Spleen (tissue), 11 donors: ENCODE data around the gene RBM8A. TPM values are rescaled to one million over a fixed set of nuclear protein-coding genes. Genes with fewer than 3 reads are reported as not detected.

Source experiments
- DNase-seq: peaks from one replicate; pipeline ENCODE4 v3.0.0-alpha.2; 2020
- H3K27ac ChIP-seq, 8 donors: fragments of 200-600 bp; sonication (generic) in 7 of 8; 1 replicate in 4 of 8; 2 replicates in 4 of 8; pipeline versions ENCODE4 v1.5.0 to v1.8.0; 2016 to 2021; ENCODE audit warnings: inconsistent platforms in 4 of 8, mild to moderate bottlenecking in 4 of 8, moderate library complexity in 1 of 8
- H3K27me3 ChIP-seq, 7 donors: fragments of 200-600 bp; sonication (generic) in 6 of 7; replicated peaks in 1 of 7; 1 replicate in 4 of 7; 2 replicates in 3 of 7; pipeline versions ENCODE4 v1.5.0 to v1.8.0; 2016 to 2021; ENCODE audit warnings: inconsistent platforms in 3 of 7, mild to moderate bottlenecking in 1 of 7
- H3K36me3 ChIP-seq, 6 donors: fragments of 200-600 bp; sonication (generic) in 5 of 6; 1 replicate in 4 of 6; 2 replicates in 2 of 6; pipeline versions ENCODE4 v1.5.0 to v1.8.0; 2016 to 2021; ENCODE audit warnings: inconsistent platforms in 2 of 6
- H3K4me1 ChIP-seq, 6 donors: fragments of 200-600 bp; sonication (generic) in 5 of 6; 1 replicate in 3 of 6; 2 replicates in 3 of 6; pipeline versions ENCODE4 v1.5.0 to v1.8.0; 2016 to 2021; ENCODE audit warnings: inconsistent platforms in 3 of 6
- H3K4me3 ChIP-seq, 8 donors: fragments of 200-600 bp; sonication (generic) in 7 of 8; 1 replicate in 4 of 8; 2 replicates in 4 of 8; pipeline versions ENCODE4 v1.5.0 to v1.8.0; 2016 to 2021; ENCODE audit warnings: inconsistent platforms in 4 of 8, mild to moderate bottlenecking in 4 of 8, moderate library complexity in 2 of 8
- H3K9me3 ChIP-seq, 8 donors: fragments of 200-600 bp; sonication (generic) in 7 of 8; 1 replicate in 4 of 8; 2 replicates in 4 of 8; pipeline versions ENCODE4 v1.5.0 to v1.8.0; 2016 to 2021; ENCODE audit warnings: inconsistent platforms in 4 of 8
- POLR2A ChIP-seq, 3 donors: fragments of 450-650 bp; IDR thresholded peaks; one replicate each; pipeline ENCODE4 v1.5.1; 2017; ENCODE audit warnings: antibody characterized with exemption in 3 of 3, mild to moderate bottlenecking in 1 of 3
- POLR2AphosphoS5 ChIP-seq, 3 donors: sonication (generic); formaldehyde crosslinking; IDR thresholded peaks; one replicate each; pipeline ENCODE4 v1.5.1; 2017; ENCODE audit warnings: antibody characterized with exemption in 3 of 3
- WGBS, 5 donors: extraction: QIAGEN DNeasy Blood & Tissue Kit in 3 of 5; methylation state at CpG; one replicate each; pipeline versions ENCODE4 v1.1.5 to v1.1.7; 2013 to 2018; 5-methylcytosine and 5-hydroxymethylcytosine counted together
- intact Hi-C: fragments of 100-400 bp; cut with DNase I; formaldehyde crosslinking; loops from one replicate; pipeline ENCODE4 v1.15.0; 2023; ENCODE audit warnings: low total_unique reads
- polyA plus RNA-seq, 3 donors: library from polyadenylated mRNA; stranded (reverse); fragments of 200-250 nt; gene quantifications; one replicate each; pipeline ENCODE4 v1.2.1, GENCODE V29; 2013
- total RNA-seq, 7 donors: library from RNA; depleted of rRNA in 3 of 7; stranded (reverse); fragments of >200 nt in 3 of 7; fragmentation: NEBNext Ultra II Directional in 4 of 7; extraction: Animal tissue kit (Norgen Biotek cat#: 25700) in 4 of 7; gene quantifications; one replicate each; pipeline versions ENCODE4 v1.1.0 to v1.2.1, GENCODE V29; 2016 to 2021
- TF ChIP-seq, protein P1 (sequence below), 11 experiments: fragments of 200-600 bp in 7 of 11; fragments of 450-650 bp in 4 of 11; sonication (generic) in 4 of 11; IDR thresholded peaks in 8 of 11; conservative IDR thresholded peaks in 3 of 11; 1 replicate in 7 of 11; 2 replicates in 4 of 11; pipeline versions ENCODE4 v1.4.0 to v1.8.0; 2016 to 2021; ENCODE audit warnings: antibody characterized with exemption in 11 of 11, inconsistent platforms in 4 of 11, mild to moderate bottlenecking in 1 of 11
- donor health status: healthy with polysubstance abuse.
- donor health status: DM: no; HTN: no; CAD: no; lungs with moderate emphysema.
- donor health status: DM: no; HTN: no; CAD: no.
- donor health status: Bipolar disorder and iron deficiency.
- donor health status: healthy.
- donor health status: DM: no; HTN: no; CAD: no.
- donor health status: DM: yes; HTN: yes; CAD: no.

RBM8A gene
- total and polyA plus RNA-seq, 10 donors, result 87.0 to 187 (median 118) TPM

GRCh38 chr1:145964328-145965118 lies 37.2 kb upstream of the RBM8A start, which contains the start of the genes ANKRD34A and POLR3GL:
ANKRD34A (minus strand) TSS chr1:145964575; CDS start chr1:145961759, 2,816 bp downstream.
POLR3GL (plus strand) TSS chr1:145964690; CDS start chr1:145974866, 10,176 bp downstream.
- peaks cover 22 to 84% (median 60%) of the 10 kb centered on the region in 6 donors for H3K4me1 ChIP-seq
- DNase-seq, result peak; percentile 99
- H3K4me3 ChIP-seq, result peak within 1 kb of the TSS; percentile 43 to 80 (median 54)
- H3K27me3 ChIP-seq, result peaks cover 0 to 14% (median 0%) of the 10 kb centered on the region in 7 donors
- TF ChIP-seq, protein P1, sequence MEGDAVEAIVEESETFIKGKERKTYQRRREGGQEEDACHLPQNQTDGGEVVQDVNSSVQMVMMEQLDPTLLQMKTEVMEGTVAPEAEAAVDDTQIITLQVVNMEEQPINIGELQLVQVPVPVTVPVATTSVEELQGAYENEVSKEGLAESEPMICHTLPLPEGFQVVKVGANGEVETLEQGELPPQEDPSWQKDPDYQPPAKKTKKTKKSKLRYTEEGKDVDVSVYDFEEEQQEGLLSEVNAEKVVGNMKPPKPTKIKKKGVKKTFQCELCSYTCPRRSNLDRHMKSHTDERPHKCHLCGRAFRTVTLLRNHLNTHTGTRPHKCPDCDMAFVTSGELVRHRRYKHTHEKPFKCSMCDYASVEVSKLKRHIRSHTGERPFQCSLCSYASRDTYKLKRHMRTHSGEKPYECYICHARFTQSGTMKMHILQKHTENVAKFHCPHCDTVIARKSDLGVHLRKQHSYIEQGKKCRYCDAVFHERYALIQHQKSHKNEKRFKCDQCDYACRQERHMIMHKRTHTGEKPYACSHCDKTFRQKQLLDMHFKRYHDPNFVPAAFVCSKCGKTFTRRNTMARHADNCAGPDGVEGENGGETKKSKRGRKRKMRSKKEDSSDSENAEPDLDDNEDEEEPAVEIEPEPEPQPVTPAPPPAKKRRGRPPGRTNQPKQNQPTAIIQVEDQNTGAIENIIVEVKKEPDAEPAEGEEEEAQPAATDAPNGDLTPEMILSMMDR (IDR thresholded peaks at IDR 0.05 in 8 of 11, conservative IDR thresholded peaks at IDR 0.05 in 3 of 11), result peak in 1 of 11 experiments; percentile 29
- TF ChIP-seq POLR2AphosphoS5 (IDR thresholded peaks at IDR 0.05) (peak; percentile 91 to 99 (median 98)), POLR2A (IDR thresholded peaks at IDR 0.05) (peak; percentile 16 to 96 (median 53))
- intact Hi-C loops, result no loop called here
- peaks cover 0 to 12% (median 9%) of the 10 kb centered on the region in 8 donors for H3K9me3 ChIP-seq
- peak within 1 kb of the TSS; percentile 90 to 98 (median 92) for H3K27ac ChIP-seq
- WGBS, 5 donors, result 0 to 1% (median 1%) methylated on average over 27 to 37 of the region's 37 CpGs
- peaks cover 0 to 6% (median 0%) of the 10 kb centered on the region in 6 donors for H3K36me3 ChIP-seq

GRCh38 chr1:145963265-145964019 lies 36.2 kb upstream of the RBM8A start:
- no peak for DNase-seq
- 43 to 62% (median 58%) methylated on average over 5 of the region's 5 CpGs for WGBS, 5 donors
- TF ChIP-seq POLR2AphosphoS5 (IDR thresholded peaks at IDR 0.05) (no peak), POLR2A (IDR thresholded peaks at IDR 0.05) (no peak)
- TF ChIP-seq, protein P1 (IDR thresholded peaks at IDR 0.05 in 8 of 11, conservative IDR thresholded peaks at IDR 0.05 in 3 of 11), result no peak
- Histone ChIP-seq H3K27me3 (peaks cover 0 to 14% (median 0%) of the 10 kb centered on the region in 7 donors), H3K27ac (peak overlapping the region; percentile 90 to 98 (median 92)), H3K4me3 (peak overlapping the region in 7 of 8 donors; percentile 43 to 80 (median 52)), H3K36me3 (peaks cover 0 to 6% (median 0%) of the 10 kb centered on the region in 6 donors), H3K4me1 (peaks cover 31 to 87% (median 71%) of the 10 kb centered on the region in 6 donors), H3K9me3 (peaks cover 0 to 12% (median 9%) of the 10 kb centered on the region in 8 donors)
- intact Hi-C loops, result no loop called here

- Histone ChIP-seq H3K4me1 (peaks cover 34 to 92% (median 75%) of the 10 kb centered on the region in 6 donors), H3K27ac (peak overlapping the region; percentile 53 to 98 (median 92)), H3K9me3 (peaks cover 0 to 10% (median 7%) of the 10 kb centered on the region in 8 donors), H3K36me3 (peaks cover 0 to 4% (median 0%) of the 10 kb centered on the region in 6 donors), H3K27me3 (peaks cover 0 to 14% (median 0%) of the 10 kb centered on the region in 7 donors), H3K4me3 (peak overlapping the region; percentile 44 to 80 (median 58))
- TF ChIP-seq POLR2AphosphoS5 (IDR thresholded peaks at IDR 0.05), result no peak
- TF ChIP-seq, protein P1 (IDR thresholded peaks at IDR 0.05 in 8 of 11, conservative IDR thresholded peaks at IDR 0.05 in 3 of 11), result no peak
- TF ChIP-seq POLR2A (IDR thresholded peaks at IDR 0.05), result no peak
- peak; percentile 85 for DNase-seq
- 6 to 9% (median 7%) methylated on average over 16 to 31 of the region's 36 CpGs for WGBS, 5 donors
- intact Hi-C loops, result no loop called here
These were observed 35.1 kb upstream of the RBM8A start for GRCh38 chr1:145962157-145963102.
